Ovary (tissue), 3 donors: Measurements from ENCODE around the gene MAML2.

Experiments used
- EP300 ChIP-seq: sonication (generic); formaldehyde crosslinking; IDR thresholded peaks from one replicate; pipeline ENCODE4 v1.6.1; 2017; ENCODE audit warnings: antibody characterized with exemption
- POLR2A ChIP-seq: fragments of 450-650 bp; IDR thresholded peaks from one replicate; pipeline ENCODE4 v1.6.1; 2017; ENCODE audit warnings: antibody characterized with exemption, mild to moderate bottlenecking, moderate library complexity
- TF ChIP-seq, protein P1 (sequence below), 3 donors: fragments of 450-650 bp in 2 of 3; fragments of 200-600 bp in 1 of 3; IDR thresholded peaks; one replicate each; pipeline versions ENCODE4 v1.5.1 to v1.8.0; 2016 to 2022; ENCODE audit warnings: antibody characterized with exemption in 3 of 3, mild to moderate bottlenecking in 1 of 3
- donor health status: DM: no; HTN: no; CAD: no.

DNA sequence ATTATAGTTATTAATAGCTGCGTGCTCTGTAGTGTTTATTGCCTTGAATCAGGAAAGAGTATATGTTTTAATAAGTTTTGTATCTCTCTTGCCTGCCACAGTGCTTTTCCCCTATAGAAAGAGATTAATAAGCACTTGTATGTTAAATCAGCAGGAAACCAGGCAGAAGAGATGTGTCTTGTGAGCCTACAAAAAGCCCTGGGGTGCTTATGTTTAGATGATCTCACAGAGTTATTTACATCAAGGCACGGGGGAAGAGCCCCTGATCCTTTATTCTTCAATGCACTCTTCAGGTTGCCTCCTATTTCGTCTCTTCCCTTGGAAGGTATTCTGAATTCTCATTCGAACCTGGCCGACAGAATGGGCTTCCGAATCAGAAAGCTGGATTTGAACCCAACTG lies 183.0 kb downstream of the MAML2 start:
- TF ChIP-seq, protein P1, sequence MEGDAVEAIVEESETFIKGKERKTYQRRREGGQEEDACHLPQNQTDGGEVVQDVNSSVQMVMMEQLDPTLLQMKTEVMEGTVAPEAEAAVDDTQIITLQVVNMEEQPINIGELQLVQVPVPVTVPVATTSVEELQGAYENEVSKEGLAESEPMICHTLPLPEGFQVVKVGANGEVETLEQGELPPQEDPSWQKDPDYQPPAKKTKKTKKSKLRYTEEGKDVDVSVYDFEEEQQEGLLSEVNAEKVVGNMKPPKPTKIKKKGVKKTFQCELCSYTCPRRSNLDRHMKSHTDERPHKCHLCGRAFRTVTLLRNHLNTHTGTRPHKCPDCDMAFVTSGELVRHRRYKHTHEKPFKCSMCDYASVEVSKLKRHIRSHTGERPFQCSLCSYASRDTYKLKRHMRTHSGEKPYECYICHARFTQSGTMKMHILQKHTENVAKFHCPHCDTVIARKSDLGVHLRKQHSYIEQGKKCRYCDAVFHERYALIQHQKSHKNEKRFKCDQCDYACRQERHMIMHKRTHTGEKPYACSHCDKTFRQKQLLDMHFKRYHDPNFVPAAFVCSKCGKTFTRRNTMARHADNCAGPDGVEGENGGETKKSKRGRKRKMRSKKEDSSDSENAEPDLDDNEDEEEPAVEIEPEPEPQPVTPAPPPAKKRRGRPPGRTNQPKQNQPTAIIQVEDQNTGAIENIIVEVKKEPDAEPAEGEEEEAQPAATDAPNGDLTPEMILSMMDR (IDR thresholded peaks at IDR 0.05) = no peak
- no peak for TF ChIP-seq POLR2A
- TF ChIP-seq EP300 = no peak
